Chondrocyte (in vitro differentiated cells): Measurements from ENCODE around the gene NDRG2. TPM values are rescaled to one million over a fixed set of nuclear protein-coding genes. Genes with fewer than 3 reads are reported as not detected.
"Not testable (repeated sequence)": the region's sequence is repeated elsewhere in the genome, so short reads cannot be mapped to it uniquely, and the experiment has no call there.

ENCODE experiments used
- DNase-seq: peaks from one replicate; pipeline ENCODE4 v3.0.0; 2021; ENCODE audit warnings: mixed read lengths, low spot score
- H3K27ac Mint-ChIP-seq: one replicate; pipeline ENCODE4 v1.8.0; 2021; ENCODE audit warnings: mild to moderate bottlenecking, moderate library complexity, mixed read lengths; ENCODE audit not compliant: unreplicated experiment
- H3K27me3 Mint-ChIP-seq: 2 replicates; pipeline ENCODE4 v1.8.0; 2021; ENCODE audit warnings: low read depth, mixed read lengths
- H3K36me3 Mint-ChIP-seq: 2 replicates; pipeline ENCODE4 v1.8.0; 2021; ENCODE audit warnings: low read depth, mixed read lengths
- H3K4me1 Mint-ChIP-seq: 2 replicates; pipeline ENCODE4 v1.8.0; 2021; ENCODE audit warnings: low read depth, mild to moderate bottlenecking, mixed read lengths
- H3K4me3 Mint-ChIP-seq: one replicate; pipeline ENCODE4 v1.8.0; 2021; ENCODE audit warnings: mild to moderate bottlenecking, moderate library complexity, mixed read lengths; ENCODE audit not compliant: unreplicated experiment
- H3K9me3 Mint-ChIP-seq: 2 replicates; pipeline ENCODE4 v1.8.0; 2021; ENCODE audit warnings: low read depth, mixed read lengths
- CTCF ChIP-seq: fragments of 200-600 bp; sonication (generic); IDR thresholded peaks from 2 replicates; pipeline ENCODE4 v1.5.0; 2021; ENCODE audit warnings: antibody characterized with exemption, mild to moderate bottlenecking, moderate library complexity
- total RNA-seq: library from RNA; stranded (reverse); gene quantifications from 3 replicates; pipeline ENCODE4 v1.2.1, GENCODE V29; 2021

Gene NDRG2
- total RNA-seq, 1 donor from 2014 or later: 6.3 TPM

- peaks cover 28% of the 10 kb centered on the region for H3K4me1 Mint-ChIP-seq
- no peaks in the 10 kb centered on the region for H3K36me3 Mint-ChIP-seq
- H3K9me3 Mint-ChIP-seq: no peaks in the 10 kb centered on the region
- no peak overlapping the region for H3K4me3 Mint-ChIP-seq
- TF ChIP-seq CTCF: no peak
- peaks cover 5% of the 10 kb centered on the region for H3K27me3 Mint-ChIP-seq
- peak overlapping the region; percentile 57 for H3K27ac Mint-ChIP-seq
- no peak for DNase-seq
Measured at GRCh38 chr14:21047378-21047781, 22.5 kb upstream of the NDRG2 start.

GRCh38 chr14:21043974-21044618, 19.2 kb upstream of the NDRG2 start:
- peaks cover 30% of the 10 kb centered on the region for H3K4me1 Mint-ChIP-seq
- TF ChIP-seq CTCF: no peak
- H3K27ac Mint-ChIP-seq: no peak overlapping the region
- peaks cover 5% of the 10 kb centered on the region for H3K27me3 Mint-ChIP-seq
- DNase-seq: no peak
- H3K4me3 Mint-ChIP-seq: no peak overlapping the region
- H3K36me3 Mint-ChIP-seq: no peaks in the 10 kb centered on the region
- H3K9me3 Mint-ChIP-seq: no peaks in the 10 kb centered on the region

GRCh38 chr14:21043387-21043973, 18.6 kb upstream of the NDRG2 start:
- no peak for DNase-seq
- no peak for TF ChIP-seq CTCF
- H3K4me3 Mint-ChIP-seq: no peak overlapping the region
- H3K9me3 Mint-ChIP-seq: no peaks in the 10 kb centered on the region
- peaks cover 31% of the 10 kb centered on the region for H3K4me1 Mint-ChIP-seq
- peaks cover 5% of the 10 kb centered on the region for H3K27me3 Mint-ChIP-seq
- no peaks in the 10 kb centered on the region for H3K36me3 Mint-ChIP-seq
- no peak overlapping the region for H3K27ac Mint-ChIP-seq

GRCh38 chr14:21042918-21043317, 18.1 kb upstream of the NDRG2 start:
- peaks cover 34% of the 10 kb centered on the region for H3K4me1 Mint-ChIP-seq
- H3K27me3 Mint-ChIP-seq: peaks cover 5% of the 10 kb centered on the region
- H3K9me3 Mint-ChIP-seq: no peaks in the 10 kb centered on the region
- no peak for DNase-seq
- no peak overlapping the region for H3K27ac Mint-ChIP-seq
- no peaks in the 10 kb centered on the region for H3K36me3 Mint-ChIP-seq
- H3K4me3 Mint-ChIP-seq: no peak overlapping the region
- TF ChIP-seq CTCF: no peak

GRCh38 chr14:21041676-21042433, 17.0 kb upstream of the NDRG2 start, which contains the start of gene RNASE7:
TSS of gene RNASE7 (plus strand) at chr14:21042362. CDS start at chr14:21042993, 631 bp downstream.
- no peaks in the 10 kb centered on the region for H3K36me3 Mint-ChIP-seq
- H3K4me1 Mint-ChIP-seq: peaks cover 34% of the 10 kb centered on the region
- H3K9me3 Mint-ChIP-seq: no peaks in the 10 kb centered on the region
- no peak for TF ChIP-seq CTCF
- DNase-seq: no peak
- peaks cover 5% of the 10 kb centered on the region for H3K27me3 Mint-ChIP-seq
- H3K27ac Mint-ChIP-seq: no peak within 1 kb of the TSS
- H3K4me3 Mint-ChIP-seq: no peak within 1 kb of the TSS

GRCh38 chr14:21040941-21041340, 16.1 kb upstream of the NDRG2 start:
- peaks cover 34% of the 10 kb centered on the region for H3K4me1 Mint-ChIP-seq
- DNase-seq, H3K27ac Mint-ChIP-seq, H3K36me3 Mint-ChIP-seq, H3K27me3 Mint-ChIP-seq, H3K4me3 Mint-ChIP-seq, H3K9me3 Mint-ChIP-seq: not testable (repeated sequence)
